ENCODE measurements around the gene TMEFF2.
"Not testable (repeated sequence)": the region's sequence is repeated elsewhere in the genome, so short reads cannot be mapped to it uniquely, and the experiment has no call there.

Gene TMEFF2

GRCh38 chr2:191938779-191939178 lies 256.0 kb downstream of the TMEFF2 start:
- no peak for DNase-seq (ENCODE audit: extremely low read depth in 1 of 2, low read depth in 1 of 2)

GRCh38 chr2:191936882-191937405 lies 257.8 kb downstream of the TMEFF2 start:
- no peak for DNase-seq (ENCODE audit: extremely low read depth in 1 of 2, low read depth in 1 of 2)

GRCh38 chr2:191935247-191935646 lies 259.5 kb downstream of the TMEFF2 start:
- DNase-seq (ENCODE audit: extremely low read depth in 1 of 2, low read depth in 1 of 2) = no peak

- no peak for DNase-seq (ENCODE audit: extremely low read depth in 1 of 2, low read depth in 1 of 2)
Observed at GRCh38 chr2:191933307-191934105, 261.2 kb downstream of the TMEFF2 start.

GRCh38 chr2:191932286-191932685 lies 262.4 kb downstream of the TMEFF2 start:
- DNase-seq (ENCODE audit: extremely low read depth in 1 of 2, low read depth in 1 of 2) = no peak

- DNase-seq (ENCODE audit: extremely low read depth in 1 of 2, low read depth in 1 of 2) = no peak
Observed at GRCh38 chr2:191931329-191931728, 263.4 kb downstream of the TMEFF2 start.

GRCh38 chr2:191930205-191930604 lies 264.5 kb downstream of the TMEFF2 start:
- no peak for DNase-seq (ENCODE audit: extremely low read depth in 1 of 2, low read depth in 1 of 2)

- DNase-seq (ENCODE audit: extremely low read depth in 1 of 2, low read depth in 1 of 2) = no peak
Observed at GRCh38 chr2:191929288-191929687, 265.4 kb downstream of the TMEFF2 start.

GRCh38 chr2:191927991-191928390 lies 266.7 kb downstream of the TMEFF2 start:
- no peak for DNase-seq (ENCODE audit: extremely low read depth in 1 of 2, low read depth in 1 of 2)

- DNase-seq (ENCODE audit: extremely low read depth in 1 of 2, low read depth in 1 of 2) = no peak
Observed at GRCh38 chr2:191927319-191927867, 267.3 kb downstream of the TMEFF2 start.

GRCh38 chr2:191926671-191927070 lies 268.1 kb downstream of the TMEFF2 start:
- no peak for DNase-seq (ENCODE audit: extremely low read depth in 1 of 2, low read depth in 1 of 2)

- DNase-seq (ENCODE audit: extremely low read depth in 1 of 2, low read depth in 1 of 2) = no peak
Observed at GRCh38 chr2:191923652-191923997, 271.1 kb downstream of the TMEFF2 start.

GRCh38 chr2:191922736-191923651 lies 271.7 kb downstream of the TMEFF2 start:
- no peak for DNase-seq (ENCODE audit: extremely low read depth in 1 of 2, low read depth in 1 of 2)

GRCh38 chr2:191921650-191922049 lies 273.1 kb downstream of the TMEFF2 start:
- DNase-seq (ENCODE audit: extremely low read depth in 1 of 2, low read depth in 1 of 2) = not testable (repeated sequence)

- no peak for DNase-seq (ENCODE audit: extremely low read depth in 1 of 2, low read depth in 1 of 2)
Observed at GRCh38 chr2:191920502-191920901, 274.2 kb downstream of the TMEFF2 start.

GRCh38 chr2:191917967-191918651 lies 276.6 kb downstream of the TMEFF2 start:
- no peak for DNase-seq (ENCODE audit: extremely low read depth in 1 of 2, low read depth in 1 of 2)

- DNase-seq (ENCODE audit: extremely low read depth in 1 of 2, low read depth in 1 of 2) = no peak
Observed at GRCh38 chr2:191917430-191917881, 277.3 kb downstream of the TMEFF2 start.

- no peak for DNase-seq (ENCODE audit: extremely low read depth in 1 of 2, low read depth in 1 of 2)
Observed at GRCh38 chr2:191916826-191917225, 277.9 kb downstream of the TMEFF2 start.

- no peak for DNase-seq (ENCODE audit: extremely low read depth in 1 of 2, low read depth in 1 of 2)
Observed at GRCh38 chr2:191915750-191916149, 279.0 kb downstream of the TMEFF2 start.

- DNase-seq (ENCODE audit: extremely low read depth in 1 of 2, low read depth in 1 of 2) = no peak
Observed at GRCh38 chr2:191913796-191914195, 280.9 kb downstream of the TMEFF2 start.

- DNase-seq (ENCODE audit: extremely low read depth in 1 of 2, low read depth in 1 of 2) = no peak
Observed at GRCh38 chr2:191912764-191913163, 282.0 kb downstream of the TMEFF2 start.

Measured in stimulated activated CD8-positive, alpha-beta memory T cell treated with anti-CD3 and anti-CD28 coated beads, Interleukin-7, amount 100 ng/mL, for 48 hours (primary cell).